Neural cell (in vitro differentiated cells): ENCODE data around the gene TEKT5. TPM values are rescaled to one million over a fixed set of nuclear protein-coding genes. Genes with fewer than 3 reads are reported as not detected.

Experiments
- H2AFZ ChIP-seq: fragments of 200-600, 300-800 bp; sonication (generic), shearing (Covaris generic); 2 replicates; pipeline ENCODE4 v1.6.0; 2014; ENCODE audit warnings: low read depth, mild to moderate bottlenecking, antibody characterized with exemption, low read length, moderate library complexity
- H3F3A ChIP-seq: fragments of 200-600 bp; shearing (Covaris generic); 2 replicates; pipeline ENCODE4 v1.6.1; 2016; ENCODE audit warnings: mild to moderate bottlenecking, moderate library complexity, mixed read lengths, antibody characterized with exemption, low read length; ENCODE audit not compliant: insufficient read depth, poor library complexity, severe bottlenecking
- H3K27ac ChIP-seq: fragments of 200-600, 300-800 bp; sonication (generic), shearing (Covaris generic); 2 replicates; pipeline ENCODE4 v1.5.1; 2014; ENCODE audit warnings: mild to moderate bottlenecking, low read length, moderate library complexity
- H3K27me3 ChIP-seq: fragments of 300-800, 200-600 bp; sonication (generic), shearing (Covaris generic); 2 replicates; pipeline ENCODE4 v1.6.0; 2014; ENCODE audit warnings: mild to moderate bottlenecking, low read depth, low read length, moderate library complexity; ENCODE audit not compliant: insufficient read depth
- H3K36me3 ChIP-seq: fragments of 300-800, 200-600 bp; sonication (generic), shearing (Covaris generic); 2 replicates; pipeline ENCODE4 v1.5.1; 2014; ENCODE audit warnings: mild to moderate bottlenecking, antibody characterized with exemption, low read length, moderate library complexity; ENCODE audit not compliant: insufficient read depth
- H3K4me2 ChIP-seq: fragments of 300-800, 200-600 bp; sonication (generic), shearing (Covaris generic); 2 replicates; pipeline ENCODE4 v1.6.0; 2014; ENCODE audit warnings: mild to moderate bottlenecking, low read length
- H3K4me3 ChIP-seq: fragments of 300-800, 200-600 bp; sonication (generic), shearing (Covaris generic); 2 replicates; pipeline ENCODE4 v1.5.1; 2014; ENCODE audit warnings: mild to moderate bottlenecking, low read length, moderate library complexity
- H3K79me2 ChIP-seq: fragments of 200-600 bp; shearing (Covaris generic); replicated peaks from 2 replicates; pipeline ENCODE4 v1.6.0; 2014; ENCODE audit warnings: mild to moderate bottlenecking, low read length, moderate library complexity; ENCODE audit not compliant: insufficient read depth
- H3K9ac ChIP-seq: fragments of 300-800, 200-600 bp; sonication (generic), shearing (Covaris generic); 2 replicates; pipeline ENCODE4 v1.6.1; 2016; ENCODE audit warnings: mild to moderate bottlenecking, low read length, mixed read lengths
- H3K9me2 ChIP-seq: fragments of 200-600 bp; shearing (Covaris generic); 2 replicates; pipeline ENCODE4 v1.6.1; 2016; ENCODE audit warnings: mild to moderate bottlenecking, low read length, mixed read lengths; ENCODE audit not compliant: insufficient read depth
- H3K9me3 ChIP-seq: fragments of 200-600, 300-800 bp; sonication (generic), shearing (Covaris generic); 2 replicates; pipeline ENCODE4 v1.6.1; 2016; ENCODE audit warnings: mild to moderate bottlenecking, mixed run types, low read length, moderate library complexity, mixed read lengths
- H4K20me1 ChIP-seq: fragments of 200-600 bp; shearing (Covaris generic); 2 replicates; pipeline ENCODE4 v1.6.1; 2016; ENCODE audit warnings: mild to moderate bottlenecking, mixed run types; ENCODE audit not compliant: insufficient read depth
- CTCF ChIP-seq: fragments of 450-650 bp; IDR thresholded peaks from 2 replicates; pipeline ENCODE4 v1.5.1; 2014; ENCODE audit warnings: antibody characterized with exemption, mild to moderate bottlenecking, moderate library complexity; ENCODE audit not compliant: poor library complexity, severe bottlenecking
- EP300 ChIP-seq: fragments of 450-650 bp; conservative IDR thresholded peaks from 2 replicates; pipeline ENCODE4 v1.6.1; 2014; ENCODE audit warnings: antibody characterized with exemption, mild to moderate bottlenecking, moderate library complexity; ENCODE audit not compliant: poor library complexity, severe bottlenecking
- EZH2 ChIP-seq: fragments of 200-600, 300-800 bp; shearing (Covaris generic), sonication (generic); IDR thresholded peaks from 2 replicates; pipeline ENCODE4 v1.6.1; 2014; ENCODE audit warnings: antibody characterized with exemption, low read length, borderline replicate concordance, mild to moderate bottlenecking; ENCODE audit not compliant: insufficient read depth, poor library complexity, severe bottlenecking
- MXI1 ChIP-seq: fragments of 450-650 bp; conservative IDR thresholded peaks from 2 replicates; pipeline ENCODE4 v1.6.1; 2014; ENCODE audit warnings: antibody characterized with exemption, mild to moderate bottlenecking; ENCODE audit not compliant: poor library complexity, severe bottlenecking
- POLR2AphosphoS5 ChIP-seq: IDR thresholded peaks from 2 replicates; pipeline ENCODE4 v1.6.1; 2012
- RAD21 ChIP-seq: fragments of 450-650 bp; conservative IDR thresholded peaks from 2 replicates; pipeline ENCODE4 v1.6.1; 2014; ENCODE audit warnings: antibody characterized with exemption, mild to moderate bottlenecking, moderate library complexity
- REST ChIP-seq: IDR thresholded peaks from 2 replicates; pipeline ENCODE4 v1.6.1; 2012; ENCODE audit warnings: borderline replicate concordance
- SMC3 ChIP-seq: fragments of 450-650 bp; conservative IDR thresholded peaks from 2 replicates; pipeline ENCODE4 v1.6.1; 2014; ENCODE audit warnings: antibody characterized with exemption, mild to moderate bottlenecking, moderate library complexity; ENCODE audit not compliant: poor library complexity
- TAF1 ChIP-seq: IDR thresholded peaks from 2 replicates; pipeline ENCODE4 v1.6.1; 2012; ENCODE audit warnings: low read depth
- polyA plus RNA-seq: library from polyadenylated mRNA; depleted of rRNA; stranded (reverse); fragments of >200 nt; gene quantifications from 2 replicates; pipeline ENCODE4 v1.2.3, GENCODE V29; 2014

The TEKT5 gene
- polyA plus RNA-seq, 1 donor from 2014 or later: not detected

DNA sequence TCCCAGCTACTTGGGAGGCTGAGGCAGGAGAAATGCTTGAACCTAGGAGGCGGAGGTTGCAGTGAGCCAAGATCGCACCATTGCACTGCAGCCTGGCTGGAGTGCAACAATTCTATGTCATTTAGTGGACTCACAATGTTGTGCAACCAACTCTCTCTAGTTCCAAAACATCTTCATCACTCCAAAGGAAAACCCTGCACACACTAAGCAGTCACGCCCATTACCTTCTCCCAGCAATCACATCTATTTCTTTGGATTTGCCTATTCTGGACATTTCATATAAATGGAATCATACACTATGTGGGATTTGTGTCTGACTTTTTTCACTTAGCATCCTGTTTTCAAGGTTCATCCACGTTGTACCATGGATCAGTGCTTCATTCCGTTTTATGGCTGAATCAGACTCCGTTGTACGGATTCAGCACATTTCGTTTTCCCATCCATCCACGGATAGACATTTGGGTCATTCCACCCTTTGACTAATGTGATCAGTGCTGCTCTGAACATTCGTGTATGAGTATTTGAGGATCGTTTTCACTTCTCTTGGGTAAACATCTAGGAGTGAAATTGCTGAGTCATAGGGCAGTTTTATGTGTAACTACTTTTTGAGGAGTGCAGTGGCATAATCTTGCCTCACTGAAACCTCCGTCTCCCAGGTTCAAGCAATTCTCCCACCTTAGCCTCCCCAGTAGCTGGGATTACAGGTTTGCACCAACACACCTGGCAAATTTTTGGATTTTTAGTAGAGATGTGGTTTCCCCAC, 69.0 kb downstream of the TEKT5 start:
- no peaks in the 10 kb centered on the region for H3K79me2 ChIP-seq
- H3K27me3 ChIP-seq: no peaks in the 10 kb centered on the region
- H3F3A ChIP-seq: no peaks in the 10 kb centered on the region
- no peak overlapping the region for H3K4me2 ChIP-seq
- H3K9me2 ChIP-seq: no peaks in the 10 kb centered on the region
- no peak overlapping the region for H3K4me3 ChIP-seq
- H3K27ac ChIP-seq: no peak overlapping the region
- no peak overlapping the region for H3K9ac ChIP-seq
- TF ChIP-seq MXI1 (no peak), REST (no peak), POLR2AphosphoS5 (no peak), RAD21 (no peak), SMC3 (no peak), CTCF (no peak), EP300 (no peak), TAF1 (no peak), EZH2 (no peak)
- no peak overlapping the region for H2AFZ ChIP-seq
- no peaks in the 10 kb centered on the region for H3K36me3 ChIP-seq
- H4K20me1 ChIP-seq: no peaks in the 10 kb centered on the region
- H3K9me3 ChIP-seq: no peaks in the 10 kb centered on the region

DNA sequence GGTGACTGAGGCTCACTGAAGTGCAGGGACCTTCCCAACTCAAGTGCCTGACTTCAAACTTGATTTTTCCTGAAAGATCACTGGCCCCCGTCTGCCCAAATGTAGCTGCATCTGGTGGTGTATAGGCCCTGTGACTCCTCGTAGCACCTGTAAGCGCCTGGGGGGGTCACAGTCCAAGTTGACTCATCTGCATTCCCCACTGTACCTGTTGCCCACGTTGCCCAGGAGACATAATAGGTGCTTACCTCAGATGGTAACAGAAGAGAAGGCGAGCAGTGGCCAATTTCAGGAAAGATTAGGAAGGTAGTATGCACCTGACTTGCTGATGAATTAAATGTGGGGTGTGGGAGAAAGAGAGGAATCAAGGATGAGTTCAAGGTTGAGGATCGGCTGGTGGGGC, 70.2 kb downstream of the TEKT5 start:
- Histone ChIP-seq H3K9ac (no peak overlapping the region), H3K4me3 (no peak overlapping the region), H2AFZ (no peak overlapping the region), H3K27ac (no peak overlapping the region), H3K9me2 (no peaks in the 10 kb centered on the region), H3K9me3 (no peaks in the 10 kb centered on the region), H3K36me3 (no peaks in the 10 kb centered on the region), H3K4me2 (no peak overlapping the region), H4K20me1 (no peaks in the 10 kb centered on the region), H3F3A (no peaks in the 10 kb centered on the region), H3K27me3 (no peaks in the 10 kb centered on the region), H3K79me2 (no peaks in the 10 kb centered on the region)
- TF ChIP-seq RAD21 (no peak), CTCF (no peak), TAF1 (no peak), EP300 (no peak), SMC3 (no peak), EZH2 (no peak)
